Activated T-cell treated with anti-CD3 and anti-CD28 coated beads, Interleukin-2, amount 50 U/mL, for 48 hours (primary cell): ENCODE measurements around the gene GALNT12.

Experiments
- DNase-seq, 2 experiments: peaks; one replicate each; pipeline ENCODE4 v3.0.0-alpha.2; 2020

The GALNT12 gene

GRCh38 chr9:98783518-98784226 is 23.8 kb upstream of the GALNT12 start:
- DNase-seq = no peak

GRCh38 chr9:98784831-98785806 is 22.4 kb upstream of the GALNT12 start:
- peak in 1 of 2 experiments; percentile 4 for DNase-seq

GRCh38 chr9:98786750-98787510 is 20.5 kb upstream of the GALNT12 start:
- DNase-seq = no peak

GRCh38 chr9:98787766-98788335 is 19.6 kb upstream of the GALNT12 start:
- peak in 1 of 2 experiments; percentile 8 for DNase-seq

- no peak for DNase-seq
These were observed 17.9 kb upstream of the GALNT12 start for GRCh38 chr9:98789483-98790133.

- no peak for DNase-seq
These were observed 17.2 kb upstream of the GALNT12 start for GRCh38 chr9:98790134-98790841.

GRCh38 chr9:98790842-98791607 is 16.4 kb upstream of the GALNT12 start:
- peak; percentile 76 to 82 for DNase-seq

- no peak for DNase-seq
These were observed 15.6 kb upstream of the GALNT12 start for GRCh38 chr9:98791608-98792490.

- DNase-seq = peak in 1 of 2 experiments; percentile 11
These were observed 14.4 kb upstream of the GALNT12 start for GRCh38 chr9:98793031-98793430.

GRCh38 chr9:98794802-98795201 is 12.7 kb upstream of the GALNT12 start:
- peak in 1 of 2 experiments; percentile 15 for DNase-seq

- peak in 1 of 2 experiments; percentile 20 for DNase-seq
These were observed 12.0 kb upstream of the GALNT12 start for GRCh38 chr9:98795295-98795955.

- DNase-seq = peak; percentile 48 to 57
These were observed 11.5 kb upstream of the GALNT12 start for GRCh38 chr9:98795970-98796363.

GRCh38 chr9:98796364-98797101 is 10.9 kb upstream of the GALNT12 start, which contains the start of gene ANKS6:
Gene ANKS6 (minus strand): TSS chr9:98796555. CDS start chr9:98796491, 64 bp downstream.
- DNase-seq = peak; percentile 87 to 89

GRCh38 chr9:98797491-98797890 is 10.0 kb upstream of the GALNT12 start:
- DNase-seq = no peak

GRCh38 chr9:98798254-98798653 is 9.2 kb upstream of the GALNT12 start:
- DNase-seq = no peak

- DNase-seq = no peak
These were observed 5.9 kb upstream of the GALNT12 start for GRCh38 chr9:98801561-98801960.

GRCh38 chr9:98801969-98802371 is 5.5 kb upstream of the GALNT12 start:
- DNase-seq = no peak

GRCh38 chr9:98804083-98804482 is 3.4 kb upstream of the GALNT12 start:
- no peak for DNase-seq
